Brain microvascular endothelial cell (primary cell): ENCODE results near the gene ZYG11A.

Experiments used
- DNase-seq: peaks from one replicate; pipeline ENCODE4 v3.0.0-alpha.2; 2020
- H3K27ac ChIP-seq: fragments of 250-450 bp; sonication (Bioruptor Pico); 2 replicates; pipeline ENCODE4 v1.5.1; 2020; ENCODE audit warnings: mild to moderate bottlenecking, moderate library complexity
- H3K27me3 ChIP-seq: fragments of 250-450 bp; sonication (Bioruptor Pico); replicated peaks from 2 replicates; pipeline ENCODE4 v1.5.1; 2020; ENCODE audit warnings: mild to moderate bottlenecking
- H3K36me3 ChIP-seq: fragments of 250-450 bp; sonication (Bioruptor Pico); replicated peaks from 2 replicates; pipeline ENCODE4 v1.5.1; 2020; ENCODE audit warnings: mild to moderate bottlenecking
- H3K4me3 ChIP-seq: 2 replicates; pipeline ENCODE4 v1.5.1; 2011; ENCODE audit warnings: low read depth, mild to moderate bottlenecking, control low read depth, low read length, moderate library complexity
- in situ Hi-C: cut with HindIII; loops from 2 replicates; pipeline ENCODE4 v1.10.0; 2017; ENCODE audit warnings: low sequenced_read_pairs, low pct_ligation_motif_present
- TF ChIP-seq, protein P1 (sequence below): IDR thresholded peaks from 2 replicates; pipeline ENCODE4 v1.5.1; 2011; ENCODE audit warnings: low read depth, mild to moderate bottlenecking, moderate library complexity, low read length, control low read depth, inconsistent platforms; ENCODE audit errors: missing control alignments

ZYG11A gene

DNA sequence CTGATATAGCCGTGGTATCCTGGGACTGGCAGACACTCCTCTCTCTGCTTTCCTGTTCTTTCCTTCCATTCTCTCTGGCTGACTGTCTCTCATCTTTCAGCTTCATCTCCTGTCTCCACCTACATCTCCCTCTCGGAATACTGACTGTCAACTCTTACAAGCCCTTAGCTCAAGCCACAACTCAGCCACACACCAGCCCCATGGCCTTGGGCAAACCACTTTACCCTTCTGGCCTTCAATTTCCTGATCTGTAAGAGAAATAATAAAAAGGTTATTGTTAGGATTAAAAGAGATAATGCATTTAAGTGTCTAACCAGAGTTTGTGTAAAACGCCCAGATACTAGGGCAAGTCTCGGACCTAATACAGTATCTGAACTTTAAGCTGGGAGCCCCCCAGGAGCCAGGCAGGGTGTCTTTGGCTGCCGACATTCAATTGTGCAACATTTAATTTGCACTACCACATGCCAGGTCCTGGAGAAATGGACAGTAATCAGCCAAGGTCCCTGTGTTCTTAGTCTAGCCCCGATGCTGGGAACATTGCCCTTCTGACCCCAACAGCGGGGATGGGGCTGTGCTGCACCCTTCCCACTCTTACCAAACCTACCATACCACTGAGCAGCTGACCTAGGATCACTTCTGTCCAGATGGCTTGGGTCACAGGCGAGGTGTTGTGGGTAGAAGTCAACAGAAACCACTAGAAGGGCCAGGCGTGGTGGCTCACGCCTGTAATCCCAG is 73.8 kb downstream of the ZYG11A start:
- DNase-seq: no peak
- no peak overlapping the region for H3K4me3 ChIP-seq
- H3K36me3 ChIP-seq: no peaks in the 10 kb centered on the region
- in situ Hi-C loops: no loop called here
- H3K27ac ChIP-seq: no peak overlapping the region
- TF ChIP-seq, protein P1, sequence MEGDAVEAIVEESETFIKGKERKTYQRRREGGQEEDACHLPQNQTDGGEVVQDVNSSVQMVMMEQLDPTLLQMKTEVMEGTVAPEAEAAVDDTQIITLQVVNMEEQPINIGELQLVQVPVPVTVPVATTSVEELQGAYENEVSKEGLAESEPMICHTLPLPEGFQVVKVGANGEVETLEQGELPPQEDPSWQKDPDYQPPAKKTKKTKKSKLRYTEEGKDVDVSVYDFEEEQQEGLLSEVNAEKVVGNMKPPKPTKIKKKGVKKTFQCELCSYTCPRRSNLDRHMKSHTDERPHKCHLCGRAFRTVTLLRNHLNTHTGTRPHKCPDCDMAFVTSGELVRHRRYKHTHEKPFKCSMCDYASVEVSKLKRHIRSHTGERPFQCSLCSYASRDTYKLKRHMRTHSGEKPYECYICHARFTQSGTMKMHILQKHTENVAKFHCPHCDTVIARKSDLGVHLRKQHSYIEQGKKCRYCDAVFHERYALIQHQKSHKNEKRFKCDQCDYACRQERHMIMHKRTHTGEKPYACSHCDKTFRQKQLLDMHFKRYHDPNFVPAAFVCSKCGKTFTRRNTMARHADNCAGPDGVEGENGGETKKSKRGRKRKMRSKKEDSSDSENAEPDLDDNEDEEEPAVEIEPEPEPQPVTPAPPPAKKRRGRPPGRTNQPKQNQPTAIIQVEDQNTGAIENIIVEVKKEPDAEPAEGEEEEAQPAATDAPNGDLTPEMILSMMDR: no peak
- no peaks in the 10 kb centered on the region for H3K27me3 ChIP-seq

DNA sequence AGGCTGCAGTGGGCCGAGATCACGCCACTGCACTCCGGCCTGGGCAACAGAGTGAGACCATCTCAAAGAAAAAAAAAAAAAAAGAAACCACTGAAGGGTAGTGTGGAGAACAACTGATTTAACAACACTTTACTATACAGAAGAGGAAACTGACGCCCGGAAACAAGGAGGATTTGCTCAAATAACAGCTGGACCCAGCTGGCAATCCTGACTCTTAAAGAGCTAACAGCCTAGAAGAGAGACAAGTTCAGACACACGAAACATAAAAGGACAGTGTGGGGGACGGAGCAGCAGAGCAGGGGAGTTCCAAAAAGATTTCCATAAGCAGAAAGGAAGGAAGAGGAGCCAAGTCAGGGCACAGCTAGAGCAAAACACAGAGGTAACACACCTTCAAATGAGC is 74.6 kb downstream of the ZYG11A start:
- Histone ChIP-seq H3K27me3 (no peaks in the 10 kb centered on the region), H3K4me3 (no peak overlapping the region), H3K36me3 (no peaks in the 10 kb centered on the region), H3K27ac (no peak overlapping the region)
- TF ChIP-seq, protein P1: no peak
- in situ Hi-C loops: no loop called here
- no peak for DNase-seq

DNA sequence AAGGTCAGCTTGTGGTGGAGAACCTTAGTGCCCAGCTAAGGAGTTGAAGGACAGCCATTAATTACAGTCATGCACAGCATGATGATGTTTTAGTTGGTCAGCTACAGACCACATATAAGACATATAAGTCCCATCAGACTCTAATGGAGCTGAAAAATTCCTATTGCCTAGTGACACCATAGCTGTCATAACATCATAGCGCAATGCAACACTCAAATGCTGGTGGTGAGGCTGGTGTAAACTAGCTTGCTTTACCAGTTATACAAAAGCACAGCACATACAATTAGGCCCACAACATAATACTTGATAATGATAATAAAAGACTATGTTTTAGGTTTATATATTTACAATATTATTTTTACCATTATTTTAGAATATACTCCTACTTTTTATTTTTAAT is 75.0 kb downstream of the ZYG11A start:
- TF ChIP-seq, protein P1: no peak
- in situ Hi-C loops: no loop called here
- H3K27me3 ChIP-seq: no peaks in the 10 kb centered on the region
- no peaks in the 10 kb centered on the region for H3K36me3 ChIP-seq
- H3K27ac ChIP-seq: no peak overlapping the region
- H3K4me3 ChIP-seq: no peak overlapping the region
- no peak for DNase-seq

DNA sequence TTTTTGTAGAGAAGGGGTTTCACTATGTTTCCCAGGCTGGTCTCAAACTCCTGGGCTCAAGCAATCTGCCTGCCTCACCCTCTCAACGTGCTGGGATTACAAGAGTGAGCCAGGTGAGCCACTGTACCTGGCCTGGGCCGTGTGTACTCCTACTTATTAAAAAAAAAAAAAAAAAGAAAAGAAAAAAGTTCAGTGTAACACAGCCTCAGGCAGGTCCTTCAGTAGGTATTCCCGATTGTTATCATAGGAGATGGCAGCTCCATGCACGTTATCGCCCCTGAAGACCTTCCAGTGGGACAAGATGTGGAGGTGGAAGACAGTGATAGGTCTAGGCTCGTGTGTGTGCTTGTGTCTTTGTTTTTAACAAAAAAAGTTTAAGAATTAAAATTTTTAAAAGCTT is 75.6 kb downstream of the ZYG11A start:
- Histone ChIP-seq H3K27ac (no peak overlapping the region), H3K27me3 (no peaks in the 10 kb centered on the region), H3K4me3 (no peak overlapping the region), H3K36me3 (no peaks in the 10 kb centered on the region)
- TF ChIP-seq, protein P1: no peak
- DNase-seq: no peak
- in situ Hi-C loops: no loop called here

DNA sequence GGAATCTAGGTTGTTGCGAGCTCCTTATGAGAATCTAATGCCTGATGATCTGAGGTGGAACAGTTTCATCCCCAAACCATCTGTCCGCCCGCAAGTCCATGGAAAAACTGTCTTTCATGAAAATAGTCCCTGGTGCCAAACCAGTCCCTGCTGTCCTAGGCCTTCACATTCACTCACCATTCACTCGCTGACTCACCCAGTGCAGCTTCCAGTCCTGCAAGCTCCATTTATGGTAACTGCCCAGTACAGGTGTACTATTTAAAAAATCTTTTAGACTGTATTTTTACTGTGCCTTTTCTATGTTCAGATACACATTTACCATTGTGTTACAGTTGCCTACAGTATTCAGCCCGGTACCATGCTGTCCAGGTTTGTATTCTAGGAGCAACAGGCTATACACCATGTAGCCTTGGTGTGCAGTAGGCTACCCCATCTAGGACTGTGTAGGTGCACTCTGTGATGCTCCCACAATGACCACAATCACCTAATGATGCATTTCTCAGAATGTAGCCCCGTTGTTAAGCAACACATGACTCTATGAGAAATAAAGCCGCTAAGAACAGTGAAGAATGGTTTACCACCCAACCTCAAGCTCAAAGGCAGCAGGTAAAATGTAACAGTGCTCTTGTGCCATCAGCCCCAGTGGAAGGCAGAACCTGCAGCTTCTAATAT is 76.6 kb downstream of the ZYG11A start:
- no peak overlapping the region for H3K27ac ChIP-seq
- in situ Hi-C loops: no loop called here
- no peak overlapping the region for H3K4me3 ChIP-seq
- TF ChIP-seq, protein P1: no peak
- no peaks in the 10 kb centered on the region for H3K36me3 ChIP-seq
- no peaks in the 10 kb centered on the region for H3K27me3 ChIP-seq
- DNase-seq: no peak
